Activated CD4-positive, CD25-positive, alpha-beta regulatory T cell treated with anti-CD3 and anti-CD28 coated beads, Interleukin-2, amount 50 U/mL, for 72 hours (primary cell): Measurements from ENCODE around the gene HMOX1.
"Not testable (repeated sequence)": the region's sequence is repeated elsewhere in the genome, so short reads cannot be mapped to it uniquely, and the experiment has no call there.

Experiments
- DNase-seq: peaks from one replicate; pipeline ENCODE4 v3.0.0; 2021

HMOX1 gene

DNA sequence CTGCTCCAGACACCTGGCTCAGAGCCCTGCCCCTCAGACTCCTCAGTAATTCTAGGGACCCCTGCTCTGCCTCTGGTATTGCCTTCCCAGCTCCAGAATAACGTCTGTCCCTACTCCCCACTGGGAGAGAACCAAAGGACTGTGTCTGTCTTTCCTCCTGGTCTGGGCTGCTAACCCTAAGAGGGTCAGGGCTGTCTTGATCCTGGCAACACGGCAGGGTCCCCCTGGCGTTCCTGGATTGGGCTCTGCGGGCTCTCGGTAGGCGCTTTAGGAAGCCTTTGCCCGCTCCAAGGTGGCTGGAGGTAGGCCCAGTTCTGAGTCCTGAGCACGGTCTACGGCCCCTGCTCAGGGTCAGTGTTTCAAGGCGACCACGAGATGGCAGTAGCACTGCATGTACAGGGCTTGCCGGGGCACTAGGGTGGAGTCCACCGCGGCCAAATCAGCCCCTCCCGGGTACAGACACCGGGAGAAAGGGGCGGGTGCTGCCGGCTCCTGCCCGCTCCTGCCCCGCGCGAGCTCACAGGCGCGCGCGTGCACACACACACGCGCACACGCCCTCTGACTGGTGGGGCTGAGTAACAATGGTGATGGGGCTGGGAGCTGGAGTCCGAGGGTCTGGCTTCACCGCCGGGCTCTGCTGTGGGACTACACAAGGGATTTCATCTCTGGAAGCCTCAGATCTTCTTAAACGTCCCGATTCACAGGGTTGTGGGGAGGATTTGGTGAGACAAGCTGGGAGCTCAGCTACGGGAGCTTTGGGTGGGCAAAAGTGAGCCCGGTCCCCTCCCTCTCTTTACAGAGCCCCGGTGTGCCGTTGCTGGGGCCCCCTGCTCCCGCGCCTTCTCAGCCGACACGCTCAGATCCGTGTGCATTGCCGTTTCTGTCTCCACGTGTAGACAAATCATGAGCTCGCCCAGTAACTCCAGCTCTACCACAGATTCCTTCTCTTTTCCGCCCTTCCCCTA lies 30.1 kb upstream of the HMOX1 start:
- DNase-seq = peak; percentile 85

- peak; percentile 67 for DNase-seq
Observed at GRCh38 chr22:35352214-35353111, 28.4 kb upstream of the HMOX1 start.

- DNase-seq = no peak
Observed at GRCh38 chr22:35353318-35353717, 27.6 kb upstream of the HMOX1 start.

DNA sequence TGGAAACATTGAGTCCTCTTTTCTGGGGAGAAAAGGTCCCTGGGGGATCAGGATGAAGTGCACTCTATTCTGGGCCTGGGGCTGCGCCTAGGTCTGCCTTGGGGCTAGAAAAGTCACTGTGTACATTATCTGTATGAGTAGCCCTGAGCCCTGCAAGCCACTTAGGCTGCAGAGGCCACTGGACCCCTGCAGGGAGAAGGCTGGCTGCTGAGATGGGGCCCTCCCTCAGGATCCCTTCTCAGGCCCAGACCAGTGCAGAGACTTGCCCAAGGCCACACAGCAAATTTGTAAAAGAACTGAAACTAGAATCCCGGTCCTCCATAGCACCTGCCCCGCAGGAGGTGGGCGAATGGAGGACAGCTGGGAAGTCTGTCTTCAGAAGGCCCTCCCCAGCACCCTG lies 26.8 kb upstream of the HMOX1 start:
- DNase-seq = no peak

DNA sequence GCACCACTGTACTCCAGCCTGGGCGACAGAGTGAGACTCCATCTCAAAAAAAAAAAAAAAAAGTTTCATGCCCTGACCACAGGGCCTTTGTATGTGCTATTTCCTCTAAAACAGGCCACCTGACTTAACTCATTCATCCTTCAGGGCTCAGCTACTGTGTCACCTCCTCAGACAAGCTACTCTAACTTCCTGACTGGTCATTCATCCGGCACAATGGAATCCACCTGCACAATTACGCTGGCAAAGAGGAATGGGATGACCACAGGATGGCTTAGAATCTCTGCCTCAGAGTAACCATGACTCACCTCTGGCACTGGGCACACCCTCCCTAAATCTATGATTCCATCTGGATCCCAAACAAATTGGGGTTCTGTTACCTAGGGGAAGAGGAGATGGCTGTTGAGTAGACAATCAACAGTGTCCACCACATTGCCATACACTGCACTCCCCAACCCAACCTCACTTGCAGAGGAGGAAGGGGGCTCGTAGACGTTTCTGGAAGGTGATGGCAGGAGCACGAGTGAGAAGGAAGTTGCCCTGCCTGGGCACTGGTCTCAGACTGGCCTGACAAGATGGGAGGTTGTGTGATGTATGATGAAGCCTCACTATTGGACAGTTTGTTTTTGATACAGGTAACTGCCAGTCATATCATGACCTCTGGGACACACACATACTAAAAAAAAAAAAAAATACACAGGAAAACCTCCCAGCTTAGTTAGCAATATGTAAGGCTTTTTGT lies 22.8 kb upstream of the HMOX1 start:
- no peak for DNase-seq

- DNase-seq = no peak
Observed at GRCh38 chr22:35359380-35360065, 21.4 kb upstream of the HMOX1 start.

- DNase-seq = no peak
Observed at GRCh38 chr22:35361001-35361558, 19.8 kb upstream of the HMOX1 start.

- DNase-seq = no peak
Observed at GRCh38 chr22:35363566-35364086, 17.3 kb upstream of the HMOX1 start.

GRCh38 chr22:35364230-35364629 lies 16.7 kb upstream of the HMOX1 start:
- DNase-seq = not testable (repeated sequence)

- DNase-seq = no peak
Observed at GRCh38 chr22:35367331-35367886, 13.5 kb upstream of the HMOX1 start.

GRCh38 chr22:35368386-35368785 lies 12.5 kb upstream of the HMOX1 start:
- no peak for DNase-seq

GRCh38 chr22:35369996-35370395 lies 10.9 kb upstream of the HMOX1 start:
- no peak for DNase-seq

DNA sequence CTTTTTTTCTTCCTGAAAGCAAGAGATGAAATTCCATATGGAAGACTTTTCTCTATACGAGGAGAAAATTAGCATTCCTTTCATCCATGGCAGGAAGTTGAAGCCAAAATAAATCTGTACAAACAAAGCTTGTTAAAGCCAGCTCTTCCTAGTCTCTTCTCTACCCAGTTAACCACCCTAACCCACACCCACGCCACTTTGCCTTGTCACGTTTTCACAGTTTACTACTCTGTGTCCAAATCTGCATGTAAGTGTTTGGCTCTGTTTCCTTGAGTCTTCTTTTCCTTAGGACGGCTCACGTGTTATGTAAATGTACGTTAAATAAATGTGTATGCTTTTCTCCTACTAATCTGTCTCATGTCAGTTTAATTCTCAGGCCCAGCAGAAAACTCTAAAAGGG lies 7.1 kb upstream of the HMOX1 start:
- DNase-seq = no peak

DNA sequence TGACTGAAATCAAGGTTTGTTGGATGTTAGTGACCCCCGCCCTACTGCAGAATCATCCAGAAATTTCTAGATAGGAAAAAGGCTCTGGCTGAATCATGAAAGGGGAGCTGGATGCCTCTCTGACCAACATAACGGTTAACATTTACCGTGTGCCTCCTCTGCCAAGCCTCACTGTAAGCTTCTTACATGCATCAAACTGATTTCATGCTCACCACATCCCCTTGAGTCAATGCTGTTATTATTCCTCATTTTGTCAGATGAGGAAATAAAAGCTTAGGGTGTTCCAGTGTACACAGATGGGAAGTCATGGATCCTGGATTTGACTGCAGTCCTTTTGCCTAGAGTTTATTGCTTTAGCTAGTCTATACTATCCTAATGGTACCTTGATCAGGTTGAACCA lies 5.9 kb upstream of the HMOX1 start:
- DNase-seq = no peak

DNA sequence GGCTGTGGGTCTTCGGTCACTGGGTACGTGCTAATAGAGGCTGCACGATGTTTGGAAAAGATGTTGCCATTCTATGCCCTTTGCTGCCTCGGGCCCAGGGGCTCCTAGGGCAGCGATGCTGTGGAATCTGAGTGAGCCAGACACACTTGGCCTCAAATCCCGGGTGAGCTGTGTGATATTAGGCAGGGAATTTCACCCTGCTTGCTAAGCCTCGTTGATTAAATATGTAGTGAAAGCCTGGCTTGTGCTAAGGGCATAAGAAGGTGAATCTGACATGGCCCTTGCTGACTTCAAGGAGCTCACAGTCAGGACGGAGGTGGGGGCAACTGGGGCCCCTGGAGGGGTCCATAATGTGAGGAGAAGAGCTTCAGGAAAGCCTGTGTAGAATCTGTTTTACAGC lies 5.4 kb upstream of the HMOX1 start:
- no peak for DNase-seq

- DNase-seq = peak; percentile 45
Observed at GRCh38 chr22:35376728-35377472, 4.0 kb upstream of the HMOX1 start.

DNA sequence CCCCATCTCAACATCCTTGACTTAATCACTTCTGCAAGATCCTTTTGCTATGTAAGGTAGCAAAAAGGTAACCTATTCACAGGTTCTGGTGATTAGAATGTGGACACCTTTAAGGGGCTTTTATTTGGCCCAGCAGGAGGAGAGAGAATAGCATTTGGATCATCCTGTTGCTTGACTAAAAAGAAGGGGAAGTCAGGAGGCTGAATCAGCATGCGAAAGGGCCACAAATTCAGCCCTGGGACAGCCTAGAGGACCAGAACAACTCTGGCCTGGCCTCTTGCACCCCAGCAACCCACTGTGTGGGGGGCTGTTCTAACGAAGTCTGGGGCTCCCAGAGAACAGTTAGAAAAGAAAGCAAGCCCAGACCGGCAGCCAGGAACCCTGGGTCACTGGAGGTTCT lies 3.2 kb upstream of the HMOX1 start:
- no peak for DNase-seq

- DNase-seq = no peak
Observed at GRCh38 chr22:35378621-35379020, 2.3 kb upstream of the HMOX1 start.

GRCh38 chr22:35379146-35379993 lies 1.5 kb upstream of the HMOX1 start:
- DNase-seq = no peak

- DNase-seq = no peak
Observed at GRCh38 chr22:35380013-35380412, 883 bp upstream of the HMOX1 start.
